Rectal smooth muscle tissue (tissue), 1 donor: ENCODE measurements around the gene CDH24.
"Not testable (repeated sequence)": the region's sequence is repeated elsewhere in the genome, so short reads cannot be mapped to it uniquely, and the experiment has no call there.

Source experiments
- H3K27ac ChIP-seq: one replicate; pipeline ENCODE4 v1.7.0; 2013; ENCODE audit warnings: low read depth, low read length, inconsistent platforms
- H3K27me3 ChIP-seq: one replicate; pipeline ENCODE4 v1.7.0; 2013; ENCODE audit warnings: low read length; ENCODE audit not compliant: control insufficient read depth, insufficient read depth
- H3K36me3 ChIP-seq: one replicate; pipeline ENCODE4 v1.7.0; 2013; ENCODE audit warnings: low read length; ENCODE audit not compliant: control insufficient read depth, insufficient read depth
- H3K4me1 ChIP-seq: one replicate; pipeline ENCODE4 v1.7.0; 2013; ENCODE audit warnings: low read length; ENCODE audit not compliant: control insufficient read depth, insufficient read depth
- H3K4me3 ChIP-seq: one replicate; pipeline ENCODE4 v1.7.0; 2013; ENCODE audit warnings: low read length
- H3K9ac ChIP-seq: one replicate; pipeline ENCODE4 v1.7.0; 2013; ENCODE audit warnings: low read length

CDH24 gene

DNA sequence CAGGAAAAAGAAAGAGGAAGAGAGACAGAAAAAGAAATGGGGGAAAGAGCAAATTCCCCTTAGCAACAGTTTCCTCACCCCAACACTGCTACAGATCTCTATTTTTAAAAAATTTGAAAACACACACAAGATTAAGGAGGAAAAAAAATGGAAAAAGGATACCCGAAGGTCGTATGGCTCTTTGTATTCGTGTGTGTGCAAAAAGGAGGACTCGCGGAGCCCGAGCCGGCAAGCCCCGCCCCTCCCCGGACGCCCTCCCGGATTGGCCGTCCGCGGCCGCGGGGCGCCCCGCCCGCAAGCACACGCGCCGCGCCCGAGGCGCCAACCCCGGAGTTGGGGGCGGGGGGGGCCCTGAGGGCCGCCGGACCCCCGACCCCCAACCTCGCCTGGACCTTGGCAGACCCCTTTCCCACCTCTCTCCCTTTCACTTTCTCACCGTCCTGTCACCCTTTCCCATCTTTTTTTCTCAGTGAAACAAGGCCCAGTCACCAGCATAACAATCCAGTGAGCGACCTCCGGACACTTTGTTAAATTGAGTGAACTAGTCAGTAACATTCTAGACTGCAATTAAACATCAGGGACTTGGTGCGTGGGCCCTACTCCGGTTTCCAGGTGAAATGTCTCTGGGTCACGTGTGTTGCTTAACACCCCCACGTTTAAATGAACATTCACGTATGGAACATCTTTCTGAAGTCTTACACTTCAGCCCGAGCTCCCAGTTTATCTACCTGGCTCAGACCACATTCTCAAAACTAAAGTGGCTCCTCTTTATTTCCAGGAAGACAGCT is 47.2 kb downstream of the CDH24 start, which contains the start of gene C14orf93:
Gene C14orf93, minus strand, starts transcription at position 205 of the 788 bp plus-strand sequence. CDS start 11,120 bp downstream, outside the sequence.
- H3K4me3 ChIP-seq = peak within 1 kb of the TSS; percentile 81
- no peaks in the 10 kb centered on the region for H3K27me3 ChIP-seq
- H3K9ac ChIP-seq = no peak within 1 kb of the TSS
- H3K36me3 ChIP-seq = no peaks in the 10 kb centered on the region
- peak within 1 kb of the TSS; percentile 67 for H3K27ac ChIP-seq
- H3K4me1 ChIP-seq = peaks cover 5% of the 10 kb centered on the region

- H3K4me1 ChIP-seq = peaks cover 5% of the 10 kb centered on the region
- H3K27me3 ChIP-seq = no peaks in the 10 kb centered on the region
- H3K4me3 ChIP-seq = peak overlapping the region; percentile 81
- H3K36me3 ChIP-seq = no peaks in the 10 kb centered on the region
- peak overlapping the region; percentile 67 for H3K27ac ChIP-seq
- no peak overlapping the region for H3K9ac ChIP-seq
Measured at GRCh38 chr14:23009483-23009938, 47.8 kb downstream of the CDH24 start.

- no peak overlapping the region for H3K27ac ChIP-seq
Measured at GRCh38 chr14:23008831-23009230, 48.5 kb downstream of the CDH24 start.

GRCh38 chr14:23006544-23007419 is 50.5 kb downstream of the CDH24 start:
- Histone ChIP-seq H3K27me3 (no peaks in the 10 kb centered on the region), H3K4me3 (peak overlapping the region; percentile 69), H3K9ac (peak overlapping the region; percentile 63), H3K36me3 (no peaks in the 10 kb centered on the region), H3K4me1 (peaks cover 5% of the 10 kb centered on the region), H3K27ac (peak overlapping the region; percentile 94)

More at GRCh38 chr14:23008831-23009230, 48.5 kb downstream of the CDH24 start:
- Histone ChIP-seq H3K27me3 (no peaks in the 10 kb centered on the region), H3K9ac (no peak overlapping the region), H3K4me1 (peaks cover 5% of the 10 kb centered on the region), H3K36me3 (no peaks in the 10 kb centered on the region), H3K4me3 (no peak overlapping the region)

- no peaks in the 10 kb centered on the region for H3K27me3 ChIP-seq
- peaks cover 5% of the 10 kb centered on the region for H3K4me1 ChIP-seq
- no peak overlapping the region for H3K9ac ChIP-seq
- H3K36me3 ChIP-seq = no peaks in the 10 kb centered on the region
- peak overlapping the region; percentile 69 for H3K4me3 ChIP-seq
- peak overlapping the region; percentile 94 for H3K27ac ChIP-seq
Measured at GRCh38 chr14:23006188-23006534, 51.2 kb downstream of the CDH24 start.

DNA sequence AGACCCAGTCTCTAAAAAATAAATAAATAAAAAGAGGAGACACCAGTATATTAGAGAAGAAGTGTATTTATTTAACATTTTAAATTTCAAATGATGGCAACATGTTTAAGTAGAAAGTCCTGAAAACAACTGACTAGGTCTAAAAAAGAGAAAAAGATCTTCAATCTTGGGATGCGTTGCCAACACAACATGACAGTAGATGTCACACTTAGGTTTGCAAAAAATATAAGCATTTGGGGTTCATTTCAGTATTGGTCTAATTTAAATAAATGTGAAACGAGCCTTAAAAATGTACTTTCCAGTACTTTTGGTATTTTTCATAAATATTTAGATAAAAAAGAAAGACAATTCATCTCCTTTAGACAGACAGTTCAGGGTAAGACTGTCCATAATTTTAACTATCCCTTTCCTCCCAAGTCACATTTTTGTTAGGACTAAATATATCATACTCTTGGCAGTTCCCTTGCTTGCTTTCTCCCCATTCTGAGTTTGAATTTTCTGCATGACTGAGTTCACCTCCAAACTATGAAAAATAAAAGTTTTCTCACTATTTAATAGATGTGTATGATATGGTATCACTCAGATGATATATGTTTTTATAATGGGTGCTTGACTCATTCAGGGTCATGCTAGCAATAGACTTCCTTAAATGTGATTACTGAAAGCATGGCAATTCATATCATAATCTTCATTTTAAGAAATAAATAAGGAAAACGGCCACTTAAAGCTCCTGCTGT is 51.7 kb downstream of the CDH24 start:
- no peaks in the 10 kb centered on the region for H3K36me3 ChIP-seq
- H3K4me1 ChIP-seq = peaks cover 5% of the 10 kb centered on the region
- H3K4me3 ChIP-seq = no peak overlapping the region
- no peaks in the 10 kb centered on the region for H3K27me3 ChIP-seq
- no peak overlapping the region for H3K9ac ChIP-seq
- H3K27ac ChIP-seq = no peak overlapping the region

DNA sequence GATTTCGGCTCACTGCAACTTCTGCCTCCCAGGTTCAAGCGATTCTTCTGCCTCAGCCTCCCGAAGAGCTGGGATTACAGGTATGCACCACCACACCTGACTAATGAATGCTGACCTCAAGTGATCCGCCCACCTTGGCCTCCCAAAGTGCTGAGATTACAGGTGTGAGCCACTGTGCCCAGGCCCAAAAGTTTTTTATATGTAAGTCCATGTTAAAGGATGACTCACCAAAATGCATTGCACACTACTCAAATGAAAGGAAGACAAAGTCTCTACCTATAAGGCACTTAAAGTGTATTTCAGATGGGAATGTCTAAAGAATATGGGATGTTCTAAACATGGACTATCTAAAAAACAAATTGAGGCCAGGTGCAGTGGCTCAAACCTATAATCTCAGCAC is 53.0 kb downstream of the CDH24 start:
- H3K4me3 ChIP-seq, H3K27ac ChIP-seq, H3K36me3 ChIP-seq, H3K27me3 ChIP-seq, H3K9ac ChIP-seq, H3K4me1 ChIP-seq: not testable (repeated sequence)

GRCh38 chr14:23002592-23002991 is 54.7 kb downstream of the CDH24 start:
- Histone ChIP-seq H3K4me3 (no peak overlapping the region), H3K4me1 (no peaks in the 10 kb centered on the region), H3K27me3 (no peaks in the 10 kb centered on the region), H3K36me3 (no peaks in the 10 kb centered on the region), H3K9ac (no peak overlapping the region), H3K27ac (no peak overlapping the region)

DNA sequence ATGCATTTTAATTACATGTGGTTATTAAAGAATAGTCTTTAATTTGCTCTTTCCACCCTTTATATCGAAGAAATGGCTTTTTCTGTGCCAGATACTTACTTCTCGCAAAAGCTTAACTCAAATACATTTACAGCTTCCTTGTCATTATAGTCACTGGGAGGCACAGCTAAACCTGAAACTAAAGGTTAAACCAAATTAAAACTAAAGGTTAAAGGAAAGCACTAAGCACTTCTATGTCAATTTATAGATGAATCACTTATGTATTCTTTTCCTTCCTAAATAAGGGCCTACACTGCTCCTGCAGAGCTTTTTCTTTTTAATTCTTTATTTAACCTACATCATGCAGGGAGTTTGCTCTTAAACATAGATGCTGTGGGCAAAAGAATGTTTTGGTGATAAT is 56.5 kb downstream of the CDH24 start:
- H3K4me1 ChIP-seq = no peaks in the 10 kb centered on the region
- H3K36me3 ChIP-seq = no peaks in the 10 kb centered on the region
- H3K9ac ChIP-seq = no peak overlapping the region
- H3K27me3 ChIP-seq = no peaks in the 10 kb centered on the region
- H3K4me3 ChIP-seq = no peak overlapping the region
- H3K27ac ChIP-seq = no peak overlapping the region

GRCh38 chr14:22998329-22999012 is 58.8 kb downstream of the CDH24 start:
- no peak overlapping the region for H3K4me3 ChIP-seq
- H3K27me3 ChIP-seq = no peaks in the 10 kb centered on the region
- H3K36me3 ChIP-seq = no peaks in the 10 kb centered on the region
- no peak overlapping the region for H3K27ac ChIP-seq
- peaks cover 3% of the 10 kb centered on the region for H3K4me1 ChIP-seq
- no peak overlapping the region for H3K9ac ChIP-seq

- Histone ChIP-seq H3K36me3 (no peaks in the 10 kb centered on the region), H3K27ac (no peak overlapping the region), H3K27me3 (no peaks in the 10 kb centered on the region), H3K4me1 (peaks cover 3% of the 10 kb centered on the region), H3K9ac (no peak overlapping the region), H3K4me3 (no peak overlapping the region)
Measured at GRCh38 chr14:22997676-22998323, 59.5 kb downstream of the CDH24 start.
